WTC11 (cell line): ENCODE measurements around the gene ZNF398. TPM values are rescaled to one million over a fixed set of nuclear protein-coding genes. Genes with fewer than 3 reads are reported as not detected.

Source experiments
- ATAC-seq: fragments of 200-7000 bp; cut with Tn5 transposase; 2 replicates; pipeline ENCODE4 v1.10.0; 2021; ENCODE audit warnings: mild to moderate bottlenecking, moderate library complexity
- CTCF ChIA-PET: fragments of 300-600 bp; sonication (Branson Sonifier 250); formaldehyde crosslinking; loops from one replicate; lab custom pipeline; 2021; ENCODE audit warnings: antibody characterized with exemption; lab: Charles Lee
- POLR2A ChIA-PET: fragments of 350-600 bp; sonication (Branson Sonifier 250); formaldehyde crosslinking; loops from one replicate; lab custom pipeline; 2021; ENCODE audit warnings: antibody characterized with exemption; lab: Charles Lee
- DNase-seq: peaks from one replicate; pipeline ENCODE4 v3.0.0; 2021; ENCODE audit warnings: low spot score
- H3K27ac Mint-ChIP-seq: 2 replicates; pipeline ENCODE4 v1.8.0; 2021; ENCODE audit warnings: mixed read lengths
- H3K27me3 Mint-ChIP-seq: 2 replicates; pipeline ENCODE4 v1.8.0; 2021; ENCODE audit warnings: low read depth, mild to moderate bottlenecking, moderate library complexity, mixed read lengths
- H3K36me3 Mint-ChIP-seq: 2 replicates; pipeline ENCODE4 v1.8.0; 2021; ENCODE audit warnings: mixed read lengths
- H3K4me1 Mint-ChIP-seq: 2 replicates; pipeline ENCODE4 v1.8.0; 2022; ENCODE audit warnings: mixed read lengths
- H3K4me3 Mint-ChIP-seq: 2 replicates; pipeline ENCODE4 v1.8.0; 2021; ENCODE audit warnings: mild to moderate bottlenecking, moderate library complexity, mixed read lengths
- H3K9me3 Mint-ChIP-seq: 2 replicates; pipeline ENCODE4 v1.8.0; 2021; ENCODE audit warnings: mixed read lengths
- CREB1 ChIP-seq: sonication (generic); formaldehyde crosslinking; IDR thresholded peaks from 2 replicates; pipeline ENCODE4 v1.8.0; 2023; ENCODE audit warnings: mild to moderate bottlenecking, missing genetic modification reagents
- FOXJ3 ChIP-seq: sonication (generic); formaldehyde crosslinking; IDR thresholded peaks from 2 replicates; pipeline ENCODE4 v1.9.0; 2021; ENCODE audit warnings: missing genetic modification reagents, mild to moderate bottlenecking, borderline replicate concordance
- GTF2I ChIP-seq: fragments of 250-450 bp; sonication (Bioruptor Pico); conservative IDR thresholded peaks from 2 replicates; pipeline ENCODE4 v1.4.0; 2021; ENCODE audit warnings: mild to moderate bottlenecking
- NR3C1 ChIP-seq: sonication (generic); formaldehyde crosslinking; conservative IDR thresholded peaks from 2 replicates; pipeline ENCODE4 v1.8.1; 2023; ENCODE audit warnings: low read depth, mild to moderate bottlenecking, missing genetic modification reagents
- PRRX2 ChIP-seq: fragments of 250-450 bp; sonication (Bioruptor Pico); IDR thresholded peaks from 2 replicates; pipeline ENCODE4 v1.8.0; 2021; ENCODE audit warnings: mild to moderate bottlenecking
- TEAD1 ChIP-seq: sonication (generic); formaldehyde crosslinking; IDR thresholded peaks from 2 replicates; pipeline ENCODE4 v1.8.0; 2022; ENCODE audit warnings: mild to moderate bottlenecking, missing genetic modification reagents
- ZNF219 ChIP-seq: sonication (generic); formaldehyde crosslinking; IDR thresholded peaks from 2 replicates; pipeline ENCODE4 v1.8.0; 2023; ENCODE audit warnings: missing genetic modification reagents, mild to moderate bottlenecking, borderline replicate concordance
- total RNA-seq: library from RNA; stranded (reverse); gene quantifications from 3 replicates; pipeline ENCODE4 v1.2.3, GENCODE V29; 2021
- TF ChIP-seq, protein P1 (sequence below): fragments of 250-450 bp; sonication (Bioruptor Pico); IDR thresholded peaks from 2 replicates; pipeline ENCODE4 v1.9.0; 2021; ENCODE audit warnings: moderate library complexity, mild to moderate bottlenecking, inconsistent platforms, borderline replicate concordance
- TF ChIP-seq, protein P2 (sequence below): sonication (generic); formaldehyde crosslinking; IDR thresholded peaks from 2 replicates; pipeline ENCODE4 v1.8.1; 2022; ENCODE audit warnings: low read depth, missing genetic modification reagents, borderline replicate concordance
- TF ChIP-seq, protein P3 (sequence below): fragments of 250-450 bp; sonication (Bioruptor Pico); IDR thresholded peaks from 2 replicates; pipeline ENCODE4 v2.1.2; 2022; ENCODE audit warnings: mild to moderate bottlenecking, moderate library complexity
- TF ChIP-seq, protein P4 (sequence below): fragments of 200-600 bp; IDR thresholded peaks from 2 replicates; pipeline ENCODE4 v1.8.0; 2022; ENCODE audit warnings: antibody characterized with exemption
- TF ChIP-seq, protein P5 (sequence below): sonication (generic); formaldehyde crosslinking; IDR thresholded peaks from 2 replicates; pipeline ENCODE4 v1.8.0; 2022; ENCODE audit warnings: mild to moderate bottlenecking, missing genetic modification reagents
- TF ChIP-seq, protein P6 (sequence below): sonication (generic); formaldehyde crosslinking; IDR thresholded peaks from 2 replicates; pipeline ENCODE4 v1.8.1; 2023; ENCODE audit warnings: mild to moderate bottlenecking, missing genetic modification reagents, borderline replicate concordance
- TF ChIP-seq, protein P7 (sequence below): sonication (generic); formaldehyde crosslinking; IDR thresholded peaks from 2 replicates; pipeline ENCODE4 v1.8.1; 2023; ENCODE audit warnings: mild to moderate bottlenecking, missing genetic modification reagents, moderate library complexity

The ZNF398 gene
- total RNA-seq, 1 experiment from 2014 or later, result 63.2 TPM

DNA sequence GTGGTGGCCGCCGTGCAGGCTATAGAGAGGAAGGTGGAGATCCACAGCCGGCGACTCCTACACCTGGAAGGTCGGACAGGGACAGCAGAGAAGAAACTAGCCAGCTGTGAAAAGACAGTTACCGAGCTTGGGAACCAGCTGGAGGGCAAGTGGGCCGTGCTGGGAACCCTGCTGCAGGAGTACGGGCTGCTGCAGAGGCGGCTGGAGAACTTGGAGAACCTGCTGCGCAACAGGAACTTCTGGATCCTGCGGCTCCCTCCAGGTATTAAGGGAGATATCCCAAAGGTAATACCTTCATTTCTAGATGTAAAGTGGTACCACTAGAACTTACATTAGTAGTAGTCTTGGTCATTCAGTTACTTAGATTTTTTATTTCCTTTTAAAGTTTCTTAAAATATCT is 6.8 kb downstream of the ZNF398 start:
- POLR2A ChIA-PET, result interaction anchor here (0.6 to 1.2 kb wide), 2 partner anchors 34 to 41 kb away, joined by 3 to 4 read pairs; partner anchors contain the start of gene ZNF282
- peaks cover 6% of the 10 kb centered on the region; the same call in 1 of the 2 replicates for H3K9me3 Mint-ChIP-seq
- 0 out of 2 replicates have a peak overlapping the region, but pooled peaks have one; percentile 13 for H3K27ac Mint-ChIP-seq
- H3K4me1 Mint-ChIP-seq, result peaks cover 28% of the 10 kb centered on the region
- DNase-seq (no peak), ATAC-seq (no peak)
- TF ChIP-seq, protein P1, sequence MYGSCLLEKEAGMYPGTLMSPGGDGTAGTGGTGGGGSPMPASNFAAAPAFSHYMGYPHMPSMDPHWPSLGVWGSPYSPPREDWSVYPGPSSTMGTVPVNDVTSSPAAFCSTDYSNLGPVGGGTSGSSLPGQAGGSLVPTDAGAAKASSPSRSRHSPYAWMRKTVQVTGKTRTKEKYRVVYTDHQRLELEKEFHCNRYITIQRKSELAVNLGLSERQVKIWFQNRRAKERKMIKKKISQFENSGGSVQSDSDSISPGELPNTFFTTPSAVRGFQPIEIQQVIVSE (CRISPR knock-in tag), result no peak
- TF ChIP-seq PRRX2 (CRISPR knock-in tag), result no peak
- no peak for TF ChIP-seq FOXJ3 (CRISPR knock-in tag)
- TF ChIP-seq, protein P2, sequence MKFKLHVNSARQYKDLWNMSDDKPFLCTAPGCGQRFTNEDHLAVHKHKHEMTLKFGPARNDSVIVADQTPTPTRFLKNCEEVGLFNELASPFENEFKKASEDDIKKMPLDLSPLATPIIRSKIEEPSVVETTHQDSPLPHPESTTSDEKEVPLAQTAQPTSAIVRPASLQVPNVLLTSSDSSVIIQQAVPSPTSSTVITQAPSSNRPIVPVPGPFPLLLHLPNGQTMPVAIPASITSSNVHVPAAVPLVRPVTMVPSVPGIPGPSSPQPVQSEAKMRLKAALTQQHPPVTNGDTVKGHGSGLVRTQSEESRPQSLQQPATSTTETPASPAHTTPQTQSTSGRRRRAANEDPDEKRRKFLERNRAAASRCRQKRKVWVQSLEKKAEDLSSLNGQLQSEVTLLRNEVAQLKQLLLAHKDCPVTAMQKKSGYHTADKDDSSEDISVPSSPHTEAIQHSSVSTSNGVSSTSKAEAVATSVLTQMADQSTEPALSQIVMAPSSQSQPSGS, result no peak
- no peak for TF ChIP-seq TEAD1 (CRISPR knock-in tag)
- TF ChIP-seq GTF2I (CRISPR knock-in tag), result no peak
- no peak for TF ChIP-seq CREB1 (CRISPR knock-in tag)
- no peak for TF ChIP-seq ZNF219 (CRISPR knock-in tag)
- TF ChIP-seq, protein P3, sequence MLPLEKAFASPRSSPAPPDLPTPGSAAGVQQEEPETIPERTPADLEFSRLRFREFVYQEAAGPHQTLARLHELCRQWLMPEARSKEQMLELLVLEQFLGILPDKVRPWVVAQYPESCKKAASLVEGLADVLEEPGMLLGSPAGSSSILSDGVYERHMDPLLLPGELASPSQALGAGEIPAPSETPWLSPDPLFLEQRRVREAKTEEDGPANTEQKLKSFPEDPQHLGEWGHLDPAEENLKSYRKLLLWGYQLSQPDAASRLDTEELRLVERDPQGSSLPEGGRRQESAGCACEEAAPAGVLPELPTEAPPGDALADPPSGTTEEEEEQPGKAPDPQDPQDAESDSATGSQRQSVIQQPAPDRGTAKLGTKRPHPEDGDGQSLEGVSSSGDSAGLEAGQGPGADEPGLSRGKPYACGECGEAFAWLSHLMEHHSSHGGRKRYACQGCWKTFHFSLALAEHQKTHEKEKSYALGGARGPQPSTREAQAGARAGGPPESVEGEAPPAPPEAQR (CRISPR knock-in tag), result no peak
- TF ChIP-seq, protein P4, sequence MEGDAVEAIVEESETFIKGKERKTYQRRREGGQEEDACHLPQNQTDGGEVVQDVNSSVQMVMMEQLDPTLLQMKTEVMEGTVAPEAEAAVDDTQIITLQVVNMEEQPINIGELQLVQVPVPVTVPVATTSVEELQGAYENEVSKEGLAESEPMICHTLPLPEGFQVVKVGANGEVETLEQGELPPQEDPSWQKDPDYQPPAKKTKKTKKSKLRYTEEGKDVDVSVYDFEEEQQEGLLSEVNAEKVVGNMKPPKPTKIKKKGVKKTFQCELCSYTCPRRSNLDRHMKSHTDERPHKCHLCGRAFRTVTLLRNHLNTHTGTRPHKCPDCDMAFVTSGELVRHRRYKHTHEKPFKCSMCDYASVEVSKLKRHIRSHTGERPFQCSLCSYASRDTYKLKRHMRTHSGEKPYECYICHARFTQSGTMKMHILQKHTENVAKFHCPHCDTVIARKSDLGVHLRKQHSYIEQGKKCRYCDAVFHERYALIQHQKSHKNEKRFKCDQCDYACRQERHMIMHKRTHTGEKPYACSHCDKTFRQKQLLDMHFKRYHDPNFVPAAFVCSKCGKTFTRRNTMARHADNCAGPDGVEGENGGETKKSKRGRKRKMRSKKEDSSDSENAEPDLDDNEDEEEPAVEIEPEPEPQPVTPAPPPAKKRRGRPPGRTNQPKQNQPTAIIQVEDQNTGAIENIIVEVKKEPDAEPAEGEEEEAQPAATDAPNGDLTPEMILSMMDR, result no peak
- no peak for TF ChIP-seq NR3C1 (CRISPR knock-in tag)
- TF ChIP-seq, protein P5, sequence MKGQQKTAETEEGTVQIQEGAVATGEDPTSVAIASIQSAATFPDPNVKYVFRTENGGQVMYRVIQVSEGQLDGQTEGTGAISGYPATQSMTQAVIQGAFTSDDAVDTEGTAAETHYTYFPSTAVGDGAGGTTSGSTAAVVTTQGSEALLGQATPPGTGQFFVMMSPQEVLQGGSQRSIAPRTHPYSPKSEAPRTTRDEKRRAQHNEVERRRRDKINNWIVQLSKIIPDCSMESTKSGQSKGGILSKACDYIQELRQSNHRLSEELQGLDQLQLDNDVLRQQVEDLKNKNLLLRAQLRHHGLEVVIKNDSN, result no peak
- TF ChIP-seq, protein P6, sequence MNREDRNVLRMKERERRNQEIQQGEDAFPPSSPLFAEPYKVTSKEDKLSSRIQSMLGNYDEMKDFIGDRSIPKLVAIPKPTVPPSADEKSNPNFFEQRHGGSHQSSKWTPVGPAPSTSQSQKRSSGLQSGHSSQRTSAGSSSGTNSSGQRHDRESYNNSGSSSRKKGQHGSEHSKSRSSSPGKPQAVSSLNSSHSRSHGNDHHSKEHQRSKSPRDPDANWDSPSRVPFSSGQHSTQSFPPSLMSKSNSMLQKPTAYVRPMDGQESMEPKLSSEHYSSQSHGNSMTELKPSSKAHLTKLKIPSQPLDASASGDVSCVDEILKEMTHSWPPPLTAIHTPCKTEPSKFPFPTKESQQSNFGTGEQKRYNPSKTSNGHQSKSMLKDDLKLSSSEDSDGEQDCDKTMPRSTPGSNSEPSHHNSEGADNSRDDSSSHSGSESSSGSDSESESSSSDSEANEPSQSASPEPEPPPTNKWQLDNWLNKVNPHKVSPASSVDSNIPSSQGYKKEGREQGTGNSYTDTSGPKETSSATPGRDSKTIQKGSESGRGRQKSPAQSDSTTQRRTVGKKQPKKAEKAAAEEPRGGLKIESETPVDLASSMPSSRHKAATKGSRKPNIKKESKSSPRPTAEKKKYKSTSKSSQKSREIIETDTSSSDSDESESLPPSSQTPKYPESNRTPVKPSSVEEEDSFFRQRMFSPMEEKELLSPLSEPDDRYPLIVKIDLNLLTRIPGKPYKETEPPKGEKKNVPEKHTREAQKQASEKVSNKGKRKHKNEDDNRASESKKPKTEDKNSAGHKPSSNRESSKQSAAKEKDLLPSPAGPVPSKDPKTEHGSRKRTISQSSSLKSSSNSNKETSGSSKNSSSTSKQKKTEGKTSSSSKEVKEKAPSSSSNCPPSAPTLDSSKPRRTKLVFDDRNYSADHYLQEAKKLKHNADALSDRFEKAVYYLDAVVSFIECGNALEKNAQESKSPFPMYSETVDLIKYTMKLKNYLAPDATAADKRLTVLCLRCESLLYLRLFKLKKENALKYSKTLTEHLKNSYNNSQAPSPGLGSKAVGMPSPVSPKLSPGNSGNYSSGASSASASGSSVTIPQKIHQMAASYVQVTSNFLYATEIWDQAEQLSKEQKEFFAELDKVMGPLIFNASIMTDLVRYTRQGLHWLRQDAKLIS (CRISPR knock-in tag), result no peak
- TF ChIP-seq, protein P7, sequence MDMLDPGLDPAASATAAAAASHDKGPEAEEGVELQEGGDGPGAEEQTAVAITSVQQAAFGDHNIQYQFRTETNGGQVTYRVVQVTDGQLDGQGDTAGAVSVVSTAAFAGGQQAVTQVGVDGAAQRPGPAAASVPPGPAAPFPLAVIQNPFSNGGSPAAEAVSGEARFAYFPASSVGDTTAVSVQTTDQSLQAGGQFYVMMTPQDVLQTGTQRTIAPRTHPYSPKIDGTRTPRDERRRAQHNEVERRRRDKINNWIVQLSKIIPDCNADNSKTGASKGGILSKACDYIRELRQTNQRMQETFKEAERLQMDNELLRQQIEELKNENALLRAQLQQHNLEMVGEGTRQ (CRISPR knock-in tag), result no peak
- CTCF ChIA-PET, result no interaction called here
- no peak overlapping the region for H3K4me3 Mint-ChIP-seq
- peaks cover 63% of the 10 kb centered on the region for H3K36me3 Mint-ChIP-seq
- no peaks in the 10 kb centered on the region for H3K27me3 Mint-ChIP-seq
